Measurements from ENCODE around the gene CDHR2. TPM values are rescaled to one million over a fixed set of nuclear protein-coding genes. Genes with fewer than 3 reads are reported as not detected.

Gene CDHR2
- total RNA-seq, 1 donor = under 0.01 TPM

DNA sequence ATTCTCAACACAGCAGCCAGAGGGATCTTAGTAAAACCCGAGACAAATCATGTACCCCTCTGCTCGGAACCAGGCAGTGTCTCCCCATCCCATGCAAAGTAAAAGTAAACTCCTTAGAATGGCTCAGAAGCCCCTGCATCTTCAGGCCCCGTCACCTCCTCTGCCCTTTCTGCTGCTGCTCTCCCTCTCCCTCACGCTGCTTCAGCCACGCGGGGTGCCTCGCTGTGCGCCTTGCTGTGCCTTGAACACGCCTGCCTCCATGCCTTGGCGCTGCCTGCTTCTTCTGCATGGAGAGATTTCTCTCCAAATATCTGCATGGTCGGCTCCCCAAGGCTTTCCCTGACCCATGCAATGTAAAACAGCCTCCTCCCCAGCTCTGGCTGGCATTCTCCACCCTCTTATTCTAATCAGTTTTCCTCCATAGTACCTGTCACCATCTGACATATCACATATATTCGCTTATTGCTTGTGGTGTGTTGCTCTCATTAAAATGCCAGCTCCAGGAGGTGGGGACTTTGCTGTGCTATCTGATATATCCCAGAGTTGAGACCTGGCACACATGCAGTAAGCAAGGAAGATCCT, 52.9 kb downstream of the CDHR2 start:
- Histone ChIP-seq H2AFZ (ENCODE audit: low read length) (no peak overlapping the region), H3K4me2 (ENCODE audit: insufficient read depth, low read length) (no peak overlapping the region), H3K4me1 (ENCODE audit: insufficient read depth, low read length) (no peaks in the 10 kb centered on the region), H3K27me3 (ENCODE audit: insufficient read depth, low read length) (no peaks in the 10 kb centered on the region), H3K27ac (ENCODE audit: low read depth, low read length) (no peak overlapping the region), H4K20me1 (ENCODE audit: insufficient read depth, low read length) (no peaks in the 10 kb centered on the region), H3K9me3 (ENCODE audit: low read depth, low read length) (no peaks in the 10 kb centered on the region), H3K79me2 (ENCODE audit: insufficient read depth, low read length) (no peaks in the 10 kb centered on the region), H3K4me3 (ENCODE audit: insufficient read depth, low read length) (no peak overlapping the region), H3K36me3 (ENCODE audit: insufficient read depth, low read length) (no peaks in the 10 kb centered on the region)
- no peak for DNase-seq (ENCODE audit: insufficient read length, low spot score, missing footprints)
- TF ChIP-seq, protein P1, sequence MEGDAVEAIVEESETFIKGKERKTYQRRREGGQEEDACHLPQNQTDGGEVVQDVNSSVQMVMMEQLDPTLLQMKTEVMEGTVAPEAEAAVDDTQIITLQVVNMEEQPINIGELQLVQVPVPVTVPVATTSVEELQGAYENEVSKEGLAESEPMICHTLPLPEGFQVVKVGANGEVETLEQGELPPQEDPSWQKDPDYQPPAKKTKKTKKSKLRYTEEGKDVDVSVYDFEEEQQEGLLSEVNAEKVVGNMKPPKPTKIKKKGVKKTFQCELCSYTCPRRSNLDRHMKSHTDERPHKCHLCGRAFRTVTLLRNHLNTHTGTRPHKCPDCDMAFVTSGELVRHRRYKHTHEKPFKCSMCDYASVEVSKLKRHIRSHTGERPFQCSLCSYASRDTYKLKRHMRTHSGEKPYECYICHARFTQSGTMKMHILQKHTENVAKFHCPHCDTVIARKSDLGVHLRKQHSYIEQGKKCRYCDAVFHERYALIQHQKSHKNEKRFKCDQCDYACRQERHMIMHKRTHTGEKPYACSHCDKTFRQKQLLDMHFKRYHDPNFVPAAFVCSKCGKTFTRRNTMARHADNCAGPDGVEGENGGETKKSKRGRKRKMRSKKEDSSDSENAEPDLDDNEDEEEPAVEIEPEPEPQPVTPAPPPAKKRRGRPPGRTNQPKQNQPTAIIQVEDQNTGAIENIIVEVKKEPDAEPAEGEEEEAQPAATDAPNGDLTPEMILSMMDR (IDR thresholded peaks at IDR 0.05; ENCODE audit: extremely low read depth, low read depth, low read length) = no peak

DNA sequence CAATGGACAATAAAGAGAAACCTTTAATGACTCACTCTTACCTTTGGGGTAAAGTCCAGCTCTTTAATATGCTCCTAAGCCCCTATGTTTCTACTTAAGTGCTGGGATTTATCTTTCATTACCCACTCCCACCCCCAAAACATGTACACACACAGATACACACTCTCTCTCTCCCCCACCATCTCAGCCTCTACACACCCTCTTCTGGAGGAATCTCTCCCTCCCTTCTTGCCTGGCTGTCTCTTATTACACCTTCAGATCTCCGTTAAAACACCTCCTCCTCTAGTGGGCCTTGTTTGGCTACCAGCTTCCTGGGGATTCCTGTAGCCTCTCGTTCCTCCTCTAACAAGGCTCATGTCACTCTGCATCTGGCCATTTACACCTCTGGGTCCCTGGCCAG, 53.9 kb downstream of the CDHR2 start:
- H3K4me2 ChIP-seq (ENCODE audit: insufficient read depth, low read length) = no peak overlapping the region
- no peaks in the 10 kb centered on the region for H3K27me3 ChIP-seq (ENCODE audit: insufficient read depth, low read length)
- no peak for DNase-seq (ENCODE audit: insufficient read length, low spot score, missing footprints)
- no peaks in the 10 kb centered on the region for H3K36me3 ChIP-seq (ENCODE audit: insufficient read depth, low read length)
- H3K27ac ChIP-seq (ENCODE audit: low read depth, low read length) = no peak overlapping the region
- TF ChIP-seq, protein P1 (IDR thresholded peaks at IDR 0.05; ENCODE audit: extremely low read depth, low read depth, low read length) = no peak
- H3K4me1 ChIP-seq (ENCODE audit: insufficient read depth, low read length) = no peaks in the 10 kb centered on the region
- H3K4me3 ChIP-seq (ENCODE audit: insufficient read depth, low read length) = no peak overlapping the region
- no peaks in the 10 kb centered on the region for H3K9me3 ChIP-seq (ENCODE audit: low read depth, low read length)
- no peaks in the 10 kb centered on the region for H3K79me2 ChIP-seq (ENCODE audit: insufficient read depth, low read length)
- no peak overlapping the region for H2AFZ ChIP-seq (ENCODE audit: low read length)
- H4K20me1 ChIP-seq (ENCODE audit: insufficient read depth, low read length) = no peaks in the 10 kb centered on the region

DNA sequence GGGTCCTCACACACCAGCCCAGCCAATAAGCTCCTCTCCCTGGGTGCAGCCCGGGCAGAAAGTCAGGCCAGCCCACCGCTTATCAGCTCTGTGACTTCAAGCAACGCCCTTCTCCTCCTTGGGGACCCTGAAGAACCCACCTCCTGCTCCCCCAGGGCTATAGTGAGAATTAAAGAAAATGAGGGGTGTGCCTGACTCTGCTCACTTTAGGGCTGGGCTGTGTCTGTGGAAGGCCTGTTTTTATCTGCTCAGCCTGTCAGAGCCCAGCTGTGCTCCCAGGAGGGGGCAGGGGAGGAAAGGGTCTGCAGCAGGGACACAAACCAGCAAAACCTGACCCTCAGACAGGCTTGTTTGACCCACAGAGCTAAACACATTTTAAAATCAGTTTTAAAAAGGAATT, 56.9 kb downstream of the CDHR2 start:
- no peak overlapping the region for H3K4me3 ChIP-seq (ENCODE audit: insufficient read depth, low read length)
- H2AFZ ChIP-seq (ENCODE audit: low read length) = no peak overlapping the region
- no peaks in the 10 kb centered on the region for H3K79me2 ChIP-seq (ENCODE audit: insufficient read depth, low read length)
- H3K36me3 ChIP-seq (ENCODE audit: insufficient read depth, low read length) = no peaks in the 10 kb centered on the region
- no peaks in the 10 kb centered on the region for H3K27me3 ChIP-seq (ENCODE audit: insufficient read depth, low read length)
- H4K20me1 ChIP-seq (ENCODE audit: insufficient read depth, low read length) = peaks cover 9% of the 10 kb centered on the region
- no peak overlapping the region for H3K27ac ChIP-seq (ENCODE audit: low read depth, low read length)
- no peaks in the 10 kb centered on the region for H3K9me3 ChIP-seq (ENCODE audit: low read depth, low read length)
- DNase-seq (ENCODE audit: insufficient read length, low spot score, missing footprints) = no peak
- peaks cover 3% of the 10 kb centered on the region for H3K4me1 ChIP-seq (ENCODE audit: insufficient read depth, low read length)
- no peak overlapping the region for H3K4me2 ChIP-seq (ENCODE audit: insufficient read depth, low read length)
- TF ChIP-seq, protein P1 (IDR thresholded peaks at IDR 0.05; ENCODE audit: extremely low read depth, low read depth, low read length) = no peak

- H3K4me3 ChIP-seq (ENCODE audit: insufficient read depth, low read length) = no peak overlapping the region
- no peak overlapping the region for H2AFZ ChIP-seq (ENCODE audit: low read length)
- no peak overlapping the region for H3K27ac ChIP-seq (ENCODE audit: low read depth, low read length)
- H3K79me2 ChIP-seq (ENCODE audit: insufficient read depth, low read length) = no peaks in the 10 kb centered on the region
- TF ChIP-seq, protein P1 (IDR thresholded peaks at IDR 0.05; ENCODE audit: extremely low read depth, low read depth, low read length) = no peak
- no peaks in the 10 kb centered on the region for H3K9me3 ChIP-seq (ENCODE audit: low read depth, low read length)
- H3K4me2 ChIP-seq (ENCODE audit: insufficient read depth, low read length) = no peak overlapping the region
- H3K4me1 ChIP-seq (ENCODE audit: insufficient read depth, low read length) = peaks cover 6% of the 10 kb centered on the region
- H3K36me3 ChIP-seq (ENCODE audit: insufficient read depth, low read length) = no peaks in the 10 kb centered on the region
- no peaks in the 10 kb centered on the region for H3K27me3 ChIP-seq (ENCODE audit: insufficient read depth, low read length)
- DNase-seq (ENCODE audit: insufficient read length, low spot score, missing footprints) = no peak
- peaks cover 9% of the 10 kb centered on the region for H4K20me1 ChIP-seq (ENCODE audit: insufficient read depth, low read length)
These were observed 57.7 kb downstream of the CDHR2 start for GRCh38 chr5:176606875-176607274.

Data from osteoblast (primary cell).